GM21576 (cell line): Measurements from ENCODE around the gene MYBPC2.

ENCODE experiments used
- ATAC-seq: cut with Tn5 transposase; IDR thresholded peaks from one replicate; pipeline ENCODE4 v1.9.1; 2021; ENCODE audit warnings: mild to moderate bottlenecking, moderate library complexity; ENCODE audit not compliant: unreplicated experiment

The MYBPC2 gene

GRCh38 chr19:50478901-50479715 lies 46.4 kb downstream of the MYBPC2 start:
- no peak for ATAC-seq

GRCh38 chr19:50479761-50480251 lies 47.1 kb downstream of the MYBPC2 start:
- no peak for ATAC-seq

GRCh38 chr19:50480281-50481111 lies 47.8 kb downstream of the MYBPC2 start:
- no peak for ATAC-seq

- ATAC-seq, result no peak
Measured at GRCh38 chr19:50481351-50482149, 48.9 kb downstream of the MYBPC2 start.

- no peak for ATAC-seq
Measured at GRCh38 chr19:50482271-50482855, 49.7 kb downstream of the MYBPC2 start.

GRCh38 chr19:50482916-50483315 lies 50.2 kb downstream of the MYBPC2 start:
- ATAC-seq, result no peak

GRCh38 chr19:50485284-50485955 lies 52.7 kb downstream of the MYBPC2 start:
- no peak for ATAC-seq

GRCh38 chr19:50486823-50487515 lies 54.3 kb downstream of the MYBPC2 start:
- no peak for ATAC-seq

GRCh38 chr19:50488389-50489194 lies 55.9 kb downstream of the MYBPC2 start:
- ATAC-seq, result no peak

GRCh38 chr19:50489461-50490011 lies 56.8 kb downstream of the MYBPC2 start:
- no peak for ATAC-seq

GRCh38 chr19:50490411-50490811 lies 57.7 kb downstream of the MYBPC2 start:
- no peak for ATAC-seq

GRCh38 chr19:50490991-50491472 lies 58.3 kb downstream of the MYBPC2 start:
- ATAC-seq, result no peak

- no peak for ATAC-seq
Measured at GRCh38 chr19:50492303-50493052, 59.8 kb downstream of the MYBPC2 start.

- no peak for ATAC-seq
Measured at GRCh38 chr19:50493171-50493570, 60.5 kb downstream of the MYBPC2 start.

GRCh38 chr19:50494186-50495019 lies 61.7 kb downstream of the MYBPC2 start:
- ATAC-seq, result no peak

- ATAC-seq, result no peak
Measured at GRCh38 chr19:50495020-50495531, 62.4 kb downstream of the MYBPC2 start.
